ENCODE data around the gene SLC1A2.

DNA sequence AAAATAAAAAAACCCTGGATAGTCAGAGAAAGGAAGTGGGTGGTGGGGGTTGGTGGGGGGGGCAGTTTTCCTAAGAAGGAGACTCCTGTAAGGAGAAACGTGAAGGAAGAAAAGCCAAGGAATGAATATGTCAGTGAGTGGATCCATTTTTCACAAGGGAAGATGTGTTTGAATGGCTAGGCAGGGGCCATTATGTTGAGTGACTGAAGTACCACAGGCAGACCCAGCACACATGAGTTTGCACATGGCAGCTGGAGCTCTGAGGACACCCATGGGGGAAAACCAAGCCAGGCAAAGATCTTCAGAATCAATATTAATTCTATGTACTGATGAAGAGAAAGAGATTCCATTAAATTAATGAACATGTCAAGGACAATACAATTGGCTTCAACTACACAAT lies 212.7 kb downstream of the SLC1A2 start:
- TF ChIP-seq, protein P1, sequence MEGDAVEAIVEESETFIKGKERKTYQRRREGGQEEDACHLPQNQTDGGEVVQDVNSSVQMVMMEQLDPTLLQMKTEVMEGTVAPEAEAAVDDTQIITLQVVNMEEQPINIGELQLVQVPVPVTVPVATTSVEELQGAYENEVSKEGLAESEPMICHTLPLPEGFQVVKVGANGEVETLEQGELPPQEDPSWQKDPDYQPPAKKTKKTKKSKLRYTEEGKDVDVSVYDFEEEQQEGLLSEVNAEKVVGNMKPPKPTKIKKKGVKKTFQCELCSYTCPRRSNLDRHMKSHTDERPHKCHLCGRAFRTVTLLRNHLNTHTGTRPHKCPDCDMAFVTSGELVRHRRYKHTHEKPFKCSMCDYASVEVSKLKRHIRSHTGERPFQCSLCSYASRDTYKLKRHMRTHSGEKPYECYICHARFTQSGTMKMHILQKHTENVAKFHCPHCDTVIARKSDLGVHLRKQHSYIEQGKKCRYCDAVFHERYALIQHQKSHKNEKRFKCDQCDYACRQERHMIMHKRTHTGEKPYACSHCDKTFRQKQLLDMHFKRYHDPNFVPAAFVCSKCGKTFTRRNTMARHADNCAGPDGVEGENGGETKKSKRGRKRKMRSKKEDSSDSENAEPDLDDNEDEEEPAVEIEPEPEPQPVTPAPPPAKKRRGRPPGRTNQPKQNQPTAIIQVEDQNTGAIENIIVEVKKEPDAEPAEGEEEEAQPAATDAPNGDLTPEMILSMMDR (IDR thresholded peaks at IDR 0.05): no peak
- TF ChIP-seq POLR2A (IDR thresholded peaks at IDR 0.05): no peak

Data from heart left ventricle (tissue), 13 donors.